DMS 273 (cell line): ENCODE measurements around the gene KRT76.

ENCODE experiments used
- DNase-seq: peaks from one replicate; lab custom pipeline; 2025; ENCODE audit not compliant: unreplicated experiment; lab: John Stamatoyannopoulos, UW

KRT76 gene

GRCh38 chr12:52741375-52742195, 35.6 kb downstream of the KRT76 start:
- DNase-seq, result peak; percentile 37

DNA sequence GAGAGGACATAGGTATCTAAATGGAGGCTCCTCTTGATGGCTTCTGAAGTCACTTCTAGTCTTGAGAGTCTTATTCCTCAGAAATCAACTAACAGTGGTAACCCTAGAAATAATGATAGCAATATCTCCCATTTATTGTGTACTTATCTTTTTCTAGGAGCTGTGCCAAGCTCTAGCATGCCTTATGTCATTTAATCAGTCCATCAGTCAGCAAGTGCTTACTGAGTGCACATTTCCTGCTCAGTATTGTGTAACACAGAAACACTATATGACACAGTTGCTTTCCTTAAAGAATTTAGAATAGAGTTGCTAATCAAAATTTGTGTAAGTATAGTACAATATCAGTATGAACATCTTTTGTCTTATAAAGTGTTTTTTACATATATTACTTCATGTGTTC, 36.6 kb downstream of the KRT76 start:
- DNase-seq, result peak; percentile 68

GRCh38 chr12:52739963-52740362, 37.2 kb downstream of the KRT76 start:
- peak; percentile 23 for DNase-seq

DNA sequence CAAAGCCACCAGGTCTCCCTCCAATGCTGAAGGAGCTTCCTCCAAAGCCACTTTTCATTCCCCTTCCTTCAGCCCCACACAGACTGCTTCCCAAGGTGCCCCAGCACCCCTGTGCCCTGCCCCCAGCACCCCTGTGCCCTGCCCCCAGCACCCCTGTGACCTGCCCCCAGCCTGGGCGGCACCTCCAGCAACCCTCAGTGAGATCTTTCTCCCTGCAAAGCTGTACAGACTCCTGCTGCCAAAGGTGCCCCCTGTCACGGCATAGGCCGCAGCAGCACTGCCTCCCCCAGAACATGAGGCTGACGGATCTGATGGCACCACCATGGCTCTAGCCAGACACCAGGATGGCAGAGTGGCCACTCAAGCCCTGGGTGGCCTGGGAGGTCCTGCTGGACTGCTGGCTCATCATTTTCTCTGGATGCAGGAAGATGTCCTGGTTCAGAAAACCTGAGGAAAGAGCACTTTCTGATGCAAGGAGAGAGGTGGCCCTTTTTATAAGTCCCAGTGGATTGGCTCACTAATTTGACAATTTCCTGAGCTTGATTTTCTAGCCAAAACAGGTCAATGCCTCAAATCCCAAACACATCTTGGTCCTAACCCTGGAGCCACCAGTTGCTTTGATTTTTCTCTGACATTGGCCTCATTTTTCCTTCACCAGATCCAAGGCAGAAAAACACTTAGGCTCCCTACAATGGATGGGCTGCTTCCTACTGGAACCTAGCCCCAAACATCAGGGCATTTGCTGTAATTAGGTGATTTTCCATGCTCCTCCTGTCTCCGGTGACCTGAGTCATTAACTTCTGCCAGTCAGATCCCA, 41.1 kb downstream of the KRT76 start:
- no peak for DNase-seq

DNA sequence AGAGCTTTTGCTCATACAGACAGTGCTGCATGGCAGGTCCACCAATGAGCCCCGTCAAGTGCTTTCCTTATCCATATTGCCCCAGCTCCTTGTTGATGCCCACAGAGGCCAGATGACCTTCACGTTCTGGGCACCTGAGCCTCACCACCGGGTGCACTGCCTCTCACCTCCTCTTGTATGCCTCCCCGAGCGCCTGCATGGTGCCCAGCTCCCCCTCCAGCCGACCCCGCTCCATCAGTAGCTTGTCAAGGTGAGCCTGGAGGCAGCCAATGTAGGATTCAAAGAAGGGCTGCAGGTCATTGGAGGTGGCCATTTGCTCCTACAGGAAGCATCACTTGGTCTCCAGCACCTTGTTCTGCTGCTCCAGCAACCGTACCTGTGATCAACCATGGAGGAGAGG, 42.0 kb downstream of the KRT76 start:
- DNase-seq, result no peak

DNA sequence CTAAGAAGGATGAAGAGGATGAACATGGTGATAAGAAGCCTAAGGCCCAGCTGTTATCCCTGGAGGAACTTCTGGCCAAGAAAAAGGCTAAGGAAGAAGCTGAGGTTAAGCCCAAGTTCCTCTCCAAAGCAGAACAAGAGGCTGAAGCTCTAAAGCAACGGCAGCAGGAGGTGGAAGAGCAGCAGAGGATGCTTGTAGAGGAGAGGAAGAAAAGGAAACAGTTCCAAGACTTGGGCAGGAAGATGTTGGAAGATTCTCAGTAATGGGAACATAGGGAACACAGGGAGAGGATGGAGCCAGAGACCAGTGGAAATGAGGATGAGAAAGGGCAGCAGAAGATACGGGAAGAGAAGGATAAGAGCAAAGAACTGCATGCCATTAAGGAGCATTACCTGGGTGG, 46.4 kb downstream of the KRT76 start:
- DNase-seq, result no peak

GRCh38 chr12:52730383-52730782, 46.8 kb downstream of the KRT76 start:
- DNase-seq, result no peak

DNA sequence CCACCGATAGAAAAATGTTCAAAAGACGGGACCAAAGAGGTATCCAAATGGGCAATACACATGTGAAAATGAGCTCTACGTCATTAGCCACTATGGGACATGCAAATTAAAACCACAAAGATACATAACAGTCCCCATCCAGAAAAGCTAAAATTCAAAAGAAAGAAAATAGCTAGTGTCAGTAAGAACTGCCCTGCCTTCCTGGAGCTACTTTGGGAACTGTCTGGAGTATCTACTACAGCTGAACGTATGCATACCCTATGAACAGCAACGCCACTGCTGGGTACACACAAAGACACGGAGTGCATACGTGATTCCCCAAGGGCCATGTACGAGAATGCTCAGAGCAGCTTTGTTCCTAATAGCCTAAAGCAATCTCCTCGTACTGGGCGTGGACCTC, 48.0 kb downstream of the KRT76 start:
- DNase-seq, result no peak

DNA sequence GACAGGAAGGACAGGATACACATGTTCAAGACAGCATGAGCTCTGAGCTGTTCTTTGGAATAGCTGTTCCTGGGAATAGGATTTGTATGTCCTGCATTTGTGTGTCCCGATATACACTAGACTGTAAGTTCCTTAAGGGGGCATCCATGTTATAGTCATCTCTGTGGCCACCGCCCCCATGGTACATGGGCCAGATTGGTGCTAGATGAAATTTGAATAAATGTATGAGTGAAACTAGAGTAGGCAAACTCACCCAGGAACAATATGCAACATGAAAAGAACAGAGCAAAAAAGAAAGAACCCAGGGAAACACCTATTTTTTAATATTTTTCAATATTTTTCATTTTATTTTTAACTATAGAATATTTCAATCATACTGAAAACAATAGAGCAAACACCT, 48.8 kb downstream of the KRT76 start:
- no peak for DNase-seq

DNA sequence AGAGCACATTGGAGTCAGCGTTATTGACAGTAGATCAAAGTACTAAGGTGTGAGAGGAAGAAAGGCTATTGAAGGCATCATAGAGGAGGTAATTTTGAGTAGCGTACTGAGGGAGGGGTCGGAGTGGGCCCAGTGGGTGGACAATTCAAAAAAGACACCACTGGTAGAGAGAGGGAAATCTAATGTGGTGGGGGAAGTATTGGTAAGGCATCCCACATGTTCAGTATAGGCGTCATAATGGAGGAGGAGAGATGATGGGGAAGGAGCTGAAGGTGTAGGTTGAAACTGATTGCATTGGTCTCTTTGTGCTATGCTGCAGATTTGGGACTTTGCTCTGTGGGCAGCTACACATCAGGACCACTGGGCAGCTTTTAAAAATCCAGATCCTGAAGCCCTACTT, 50.1 kb downstream of the KRT76 start:
- DNase-seq, result no peak

- no peak for DNase-seq
These were observed 50.7 kb downstream of the KRT76 start for GRCh38 chr12:52726451-52726850.

- no peak for DNase-seq
These were observed 52.8 kb downstream of the KRT76 start for GRCh38 chr12:52724384-52724783.

- DNase-seq, result no peak
These were observed 54.5 kb downstream of the KRT76 start for GRCh38 chr12:52722680-52723079.

- DNase-seq, result no peak
These were observed 55.2 kb downstream of the KRT76 start for GRCh38 chr12:52721838-52722470.

- DNase-seq, result no peak
These were observed 56.7 kb downstream of the KRT76 start for GRCh38 chr12:52720365-52720886.
